Mucosa of descending colon (tissue), 3 donors: Measurements from ENCODE around the gene KIF16B. TPM values are rescaled to one million over a fixed set of nuclear protein-coding genes. Genes with fewer than 3 reads are reported as not detected.

Experiments
- ATAC-seq: fragments of 200-7000 bp; cut with Tn5 transposase; one replicate; pipeline ENCODE4 v1.9.1; 2020; ENCODE audit warnings: mild to moderate bottlenecking, moderate library complexity
- DNase-seq, 3 donors: peaks; one replicate each; pipeline ENCODE4 v3.0.0-alpha.2; 2020
- H3K36me3 ChIP-seq: fragments of 200-600 bp; one replicate; pipeline ENCODE4 v1.8.0; 2021; ENCODE audit warnings: low read depth, mild to moderate bottlenecking
- H3K4me1 ChIP-seq: fragments of 200-600 bp; one replicate; pipeline ENCODE4 v1.8.0; 2021; ENCODE audit warnings: low read depth, mild to moderate bottlenecking
- H3K4me3 ChIP-seq: fragments of 200-600 bp; one replicate; pipeline ENCODE4 v1.8.0; 2021; ENCODE audit warnings: mild to moderate bottlenecking
- H3K9me3 ChIP-seq: fragments of 200-600 bp; one replicate; pipeline ENCODE4 v1.8.0; 2021; ENCODE audit warnings: mild to moderate bottlenecking
- intact Hi-C, 2 donors: fragments of 100-400 bp; cut with DNase I in 1 of 2; cut with micrococcal nuclease in 1 of 2; formaldehyde crosslinking; loops; one replicate each; pipeline versions ENCODE4 v1.11.0 to v1.11.1; 2022; cut with DNase I, micrococcal nuclease
- total RNA-seq, 3 donors: library from RNA; stranded (reverse); fragmentation: NEBNext Ultra II Directional in 2 of 3; extraction: Animal tissue kit (Norgen Biotek cat#: 25700) in 2 of 3; gene quantifications; one replicate each; pipeline versions ENCODE4 v1.2.1 to v1.2.4, GENCODE V29; 2021 to 2023
- TF ChIP-seq, protein P1 (sequence below): fragments of 200-600 bp; IDR thresholded peaks from one replicate; pipeline ENCODE4 v1.8.0; 2022; ENCODE audit warnings: antibody characterized with exemption, mild to moderate bottlenecking
- donor health status: DM: no; HTN: no; CAD: no; lungs with moderate emphysema.
- donor health status: DM: no; HTN: no; CAD: no.
- donor health status: DM: no; HTN: yes; CAD: no.

Gene KIF16B
- total RNA-seq, 3 donors from 2014 or later = 48.5 to 81.7 (median 65.1) TPM

DNA sequence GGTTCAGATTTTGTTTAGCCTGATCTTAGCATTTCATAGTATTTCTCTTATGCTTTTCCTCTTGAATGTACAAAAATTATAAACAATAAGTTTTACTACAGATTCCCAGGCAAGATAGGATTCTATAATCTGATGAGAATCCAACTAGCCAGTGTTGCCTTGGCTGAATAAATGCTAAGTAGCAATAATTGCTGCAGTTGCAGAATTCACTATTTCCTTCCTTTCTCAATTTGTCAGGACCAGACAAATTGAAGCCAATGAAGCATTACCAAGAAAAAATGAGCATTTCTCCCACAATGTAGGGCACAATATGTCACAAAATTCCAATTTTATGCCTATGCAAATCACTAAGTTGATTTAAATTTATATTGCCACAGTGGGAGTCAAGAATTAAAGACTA, 260.2 kb downstream of the KIF16B start:
- TF ChIP-seq, protein P1, sequence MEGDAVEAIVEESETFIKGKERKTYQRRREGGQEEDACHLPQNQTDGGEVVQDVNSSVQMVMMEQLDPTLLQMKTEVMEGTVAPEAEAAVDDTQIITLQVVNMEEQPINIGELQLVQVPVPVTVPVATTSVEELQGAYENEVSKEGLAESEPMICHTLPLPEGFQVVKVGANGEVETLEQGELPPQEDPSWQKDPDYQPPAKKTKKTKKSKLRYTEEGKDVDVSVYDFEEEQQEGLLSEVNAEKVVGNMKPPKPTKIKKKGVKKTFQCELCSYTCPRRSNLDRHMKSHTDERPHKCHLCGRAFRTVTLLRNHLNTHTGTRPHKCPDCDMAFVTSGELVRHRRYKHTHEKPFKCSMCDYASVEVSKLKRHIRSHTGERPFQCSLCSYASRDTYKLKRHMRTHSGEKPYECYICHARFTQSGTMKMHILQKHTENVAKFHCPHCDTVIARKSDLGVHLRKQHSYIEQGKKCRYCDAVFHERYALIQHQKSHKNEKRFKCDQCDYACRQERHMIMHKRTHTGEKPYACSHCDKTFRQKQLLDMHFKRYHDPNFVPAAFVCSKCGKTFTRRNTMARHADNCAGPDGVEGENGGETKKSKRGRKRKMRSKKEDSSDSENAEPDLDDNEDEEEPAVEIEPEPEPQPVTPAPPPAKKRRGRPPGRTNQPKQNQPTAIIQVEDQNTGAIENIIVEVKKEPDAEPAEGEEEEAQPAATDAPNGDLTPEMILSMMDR = no peak
- Histone ChIP-seq H3K36me3 (no peaks in the 10 kb centered on the region), H3K9me3 (no peaks in the 10 kb centered on the region), H3K4me1 (no peaks in the 10 kb centered on the region), H3K4me3 (no peak overlapping the region)
- intact Hi-C loops = no loop called here
- DNase-seq (no peak), ATAC-seq (no peak)

DNA sequence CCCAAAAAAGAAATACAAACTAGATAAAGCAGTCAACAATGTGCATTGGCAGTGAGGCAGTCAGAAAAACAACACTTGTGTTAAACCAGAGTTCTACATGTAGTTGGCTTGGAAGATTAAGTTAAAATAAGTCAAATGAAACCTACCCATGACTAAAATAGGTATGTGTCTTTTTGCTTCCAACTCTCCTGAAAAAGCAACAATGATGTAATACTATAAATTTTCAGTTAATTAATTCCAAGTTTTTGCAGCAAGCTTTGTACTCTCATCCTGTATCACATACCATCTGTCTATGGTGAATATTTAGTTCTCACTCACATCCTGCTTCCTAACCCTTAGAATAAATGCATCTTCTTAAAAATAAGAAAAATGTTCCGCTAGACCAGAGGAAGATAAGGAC, 261.5 kb downstream of the KIF16B start:
- intact Hi-C loops = no loop called here
- Histone ChIP-seq H3K9me3 (no peaks in the 10 kb centered on the region), H3K4me3 (no peak overlapping the region), H3K36me3 (no peaks in the 10 kb centered on the region), H3K4me1 (no peaks in the 10 kb centered on the region)
- ATAC-seq (no peak), DNase-seq (no peak)
- TF ChIP-seq, protein P1 = no peak

DNA sequence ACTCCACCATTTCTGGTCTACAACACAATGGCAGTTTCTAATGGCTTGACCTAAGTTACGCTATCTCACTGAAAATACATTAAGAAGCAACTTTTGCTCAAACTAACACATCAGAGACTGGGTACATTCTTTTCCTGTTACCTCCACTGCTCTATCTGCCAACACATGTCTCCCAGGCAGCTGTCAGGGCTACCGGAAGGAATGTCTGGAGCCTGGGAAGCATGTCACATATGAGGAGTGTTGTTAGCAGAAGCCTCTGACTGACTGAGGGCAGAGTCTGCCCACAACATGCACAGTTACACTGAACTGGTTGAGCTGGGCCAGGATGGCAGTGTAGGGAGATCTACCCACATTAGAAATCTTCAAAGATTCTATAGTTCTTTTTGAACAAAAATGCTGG, 264.5 kb downstream of the KIF16B start:
- ATAC-seq (no peak), DNase-seq (no peak)
- TF ChIP-seq, protein P1 = no peak
- Histone ChIP-seq H3K9me3 (peaks cover 2% of the 10 kb centered on the region), H3K4me3 (no peak overlapping the region), H3K36me3 (no peaks in the 10 kb centered on the region), H3K4me1 (no peaks in the 10 kb centered on the region)
- intact Hi-C loops = no loop called here

DNA sequence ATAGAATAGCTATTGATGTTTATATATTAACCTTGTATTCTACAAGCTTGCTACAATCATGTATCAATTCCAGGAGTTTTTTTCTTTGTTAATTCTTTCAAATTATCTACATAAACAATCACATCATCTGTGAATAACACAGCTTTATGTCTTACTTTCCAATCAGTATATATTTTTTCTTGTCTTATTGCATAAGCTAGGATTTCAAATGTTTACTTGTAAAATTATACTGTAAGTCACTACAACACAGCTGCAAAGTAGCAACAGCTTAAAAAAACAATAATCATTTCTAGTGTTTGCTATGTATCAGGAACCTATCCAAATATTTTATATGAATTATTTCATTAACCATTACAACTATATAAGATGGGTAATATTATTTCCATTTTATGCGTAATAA, 270.4 kb downstream of the KIF16B start:
- no peak for ATAC-seq
- Histone ChIP-seq H3K9me3 (peaks cover 18% of the 10 kb centered on the region), H3K4me3 (no peak overlapping the region), H3K4me1 (no peaks in the 10 kb centered on the region), H3K36me3 (no peaks in the 10 kb centered on the region)
- TF ChIP-seq, protein P1 = no peak
- intact Hi-C loops = no loop called here
- DNase-seq = no peak

DNA sequence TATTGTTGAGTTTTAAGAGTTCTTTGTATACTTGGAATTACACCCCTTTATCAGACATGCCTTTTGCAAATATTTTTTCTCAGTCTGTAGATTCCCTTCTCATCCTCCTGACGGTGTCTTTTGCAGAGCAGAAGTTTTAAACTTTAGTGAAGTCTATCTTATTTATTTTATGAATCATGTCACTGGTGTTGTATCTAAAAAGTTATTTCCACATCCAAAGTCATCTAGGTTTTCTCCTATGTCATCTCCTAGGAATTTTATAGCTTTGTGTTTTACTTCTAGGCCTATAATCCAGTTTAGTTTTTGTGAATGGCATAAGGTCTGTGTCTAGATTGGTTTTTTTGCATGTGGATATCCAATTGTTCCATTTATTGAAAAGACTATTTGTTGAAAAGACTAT, 271.3 kb downstream of the KIF16B start:
- intact Hi-C loops = no loop called here
- DNase-seq (no peak), ATAC-seq (no peak)
- TF ChIP-seq, protein P1 = no peak
- Histone ChIP-seq H3K4me1 (no peaks in the 10 kb centered on the region), H3K4me3 (no peak overlapping the region), H3K36me3 (no peaks in the 10 kb centered on the region), H3K9me3 (peaks cover 18% of the 10 kb centered on the region)

DNA sequence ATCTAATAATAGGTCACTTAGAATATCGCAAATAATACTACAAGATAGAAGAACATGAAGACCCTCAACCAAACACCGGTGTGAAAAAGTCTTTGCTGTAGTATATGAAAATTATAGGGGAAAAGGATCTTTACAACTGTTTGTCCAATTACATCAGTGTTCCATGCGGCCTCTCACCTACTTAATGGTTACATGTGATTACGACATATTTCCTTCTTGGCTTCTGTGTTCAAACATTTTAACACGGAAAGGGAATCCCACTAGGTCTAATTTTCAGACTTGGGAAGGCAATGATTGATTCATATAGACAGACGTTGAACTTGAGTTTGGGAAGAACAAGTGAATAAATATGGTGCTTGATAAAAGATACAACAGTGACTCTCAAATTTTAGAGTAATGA, 273.4 kb downstream of the KIF16B start:
- intact Hi-C loops = no loop called here
- Histone ChIP-seq H3K4me3 (no peak overlapping the region), H3K9me3 (peaks cover 18% of the 10 kb centered on the region), H3K36me3 (no peaks in the 10 kb centered on the region), H3K4me1 (no peaks in the 10 kb centered on the region)
- no peak for DNase-seq
- ATAC-seq = no peak
- TF ChIP-seq, protein P1 = no peak
